Lung microvascular endothelial cell (primary cell): ENCODE results near the gene TIE1. TPM values are rescaled to one million over a fixed set of nuclear protein-coding genes. Genes with fewer than 3 reads are reported as not detected.
A peak's percentile ranks its signal among the peaks of the same experiment; 100 is the strongest.

Experiments
- DNase-seq, 2 donors: peaks; one replicate each; pipeline versions ENCODE4 v3.0.0 to v3.0.0-alpha.2; 2010; ENCODE audit warnings: low read depth in 2 of 2
- total RNA-seq: library from RNA; depleted of rRNA; stranded (reverse); fragments of >200 nt; gene quantifications from 2 replicates; pipeline ENCODE4 v1.2.1, GENCODE V29; 2014

The TIE1 gene
- total RNA-seq, 1 donor from 2014 or later, result 1,401 TPM

DNA sequence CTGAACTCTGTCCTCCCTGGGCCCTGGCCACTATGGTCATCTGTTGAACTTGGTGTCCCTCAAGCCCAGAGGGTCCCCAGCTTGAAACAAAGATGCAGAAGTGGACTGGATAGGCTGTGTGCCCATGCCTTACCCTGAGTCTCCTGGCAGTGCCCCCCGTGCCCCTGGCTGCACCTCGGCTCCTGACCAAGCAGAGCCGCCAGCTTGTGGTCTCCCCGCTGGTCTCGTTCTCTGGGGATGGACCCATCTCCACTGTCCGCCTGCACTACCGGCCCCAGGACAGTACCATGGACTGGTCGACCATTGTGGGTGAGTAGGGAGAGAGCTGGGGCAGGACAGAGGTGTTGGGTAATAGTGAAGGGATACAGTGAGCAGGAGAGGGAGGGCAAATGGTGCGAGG lies 10.7 kb downstream of the TIE1 start:
- no peak for DNase-seq

DNA sequence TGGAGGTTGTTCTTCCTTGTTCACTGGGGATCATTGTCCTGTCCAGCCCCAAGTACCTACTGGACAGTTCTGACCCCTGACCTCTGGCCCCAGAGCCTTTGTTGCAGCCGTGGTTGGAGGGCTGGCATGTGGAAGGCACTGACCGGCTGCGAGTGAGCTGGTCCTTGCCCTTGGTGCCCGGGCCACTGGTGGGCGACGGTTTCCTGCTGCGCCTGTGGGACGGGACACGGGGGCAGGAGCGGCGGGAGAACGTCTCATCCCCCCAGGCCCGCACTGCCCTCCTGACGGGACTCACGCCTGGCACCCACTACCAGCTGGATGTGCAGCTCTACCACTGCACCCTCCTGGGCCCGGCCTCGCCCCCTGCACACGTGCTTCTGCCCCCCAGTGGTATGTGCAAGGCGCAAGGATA lies 11.4 kb downstream of the TIE1 start:
- no peak for DNase-seq

DNA sequence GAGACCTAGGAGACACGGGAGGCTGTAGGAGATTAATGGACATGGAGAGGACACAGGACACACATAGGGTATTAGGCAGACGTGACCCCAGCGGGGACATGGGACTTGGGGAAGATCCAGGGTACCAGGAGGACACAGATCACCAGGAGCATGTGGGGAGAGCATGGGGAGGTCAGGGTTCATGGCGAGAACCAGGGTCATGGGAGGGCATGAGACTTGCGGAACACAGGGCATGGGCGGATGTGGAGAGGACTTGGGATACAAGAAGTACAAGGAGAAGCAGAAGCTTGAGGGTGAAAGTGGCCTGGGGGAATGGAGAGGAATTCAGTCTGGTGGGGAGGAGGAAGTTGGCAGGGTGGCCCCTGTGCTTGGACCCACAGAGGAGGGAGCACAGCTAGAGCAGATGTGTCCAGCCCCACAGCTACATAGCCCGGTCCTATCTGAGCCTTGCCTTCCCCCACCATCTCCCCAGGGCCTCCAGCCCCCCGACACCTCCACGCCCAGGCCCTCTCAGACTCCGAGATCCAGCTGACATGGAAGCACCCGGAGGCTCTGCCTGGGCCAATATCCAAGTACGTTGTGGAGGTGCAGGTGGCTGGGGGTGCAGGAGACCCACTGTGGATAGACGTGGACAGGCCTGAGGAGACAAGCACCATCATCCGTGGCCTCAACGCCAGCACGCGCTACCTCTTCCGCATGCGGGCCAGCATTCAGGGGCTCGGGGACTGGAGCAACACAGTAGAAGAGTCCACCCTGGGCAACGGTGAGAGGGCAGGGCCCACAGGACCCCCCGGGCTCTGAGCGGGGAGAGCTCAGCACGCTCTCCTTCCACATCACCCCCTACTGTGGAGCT lies 12.1 kb downstream of the TIE1 start:
- no peak for DNase-seq

DNA sequence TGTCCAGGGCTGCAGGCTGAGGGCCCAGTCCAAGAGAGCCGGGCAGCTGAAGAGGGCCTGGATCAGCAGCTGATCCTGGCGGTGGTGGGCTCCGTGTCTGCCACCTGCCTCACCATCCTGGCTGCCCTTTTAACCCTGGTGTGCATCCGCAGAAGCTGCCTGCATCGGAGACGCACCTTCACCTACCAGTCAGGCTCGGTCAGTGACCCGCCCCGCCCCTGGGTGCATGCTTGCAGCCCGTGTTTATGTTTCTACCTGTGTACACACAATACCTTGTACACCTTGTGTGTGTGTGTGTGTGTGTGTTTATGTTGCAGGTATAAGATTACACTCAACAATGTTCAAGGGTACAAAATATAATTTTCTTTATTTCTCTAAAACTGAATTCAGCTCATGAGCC lies 13.0 kb downstream of the TIE1 start:
- no peak for DNase-seq

DNA sequence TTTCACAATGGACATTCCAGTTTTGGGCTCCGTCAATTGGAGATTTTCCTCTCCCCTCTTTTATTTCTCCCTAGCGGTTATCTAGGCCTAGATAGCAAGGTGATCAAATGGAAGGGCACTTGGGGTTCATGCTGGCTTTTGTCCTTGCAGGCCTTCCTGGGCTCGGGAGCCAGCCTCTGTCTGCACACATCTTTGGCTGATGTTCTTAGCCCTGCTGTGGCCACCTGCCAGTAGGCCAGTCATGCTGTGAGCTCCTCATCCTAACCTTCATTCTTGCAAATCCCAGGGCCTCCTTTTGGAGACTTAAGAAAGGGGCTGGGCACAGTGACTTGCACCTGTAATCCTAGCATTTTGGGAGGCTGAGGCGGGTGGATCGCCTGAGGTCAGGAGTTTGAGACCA lies 13.5 kb downstream of the TIE1 start:
- no peak for DNase-seq

DNA sequence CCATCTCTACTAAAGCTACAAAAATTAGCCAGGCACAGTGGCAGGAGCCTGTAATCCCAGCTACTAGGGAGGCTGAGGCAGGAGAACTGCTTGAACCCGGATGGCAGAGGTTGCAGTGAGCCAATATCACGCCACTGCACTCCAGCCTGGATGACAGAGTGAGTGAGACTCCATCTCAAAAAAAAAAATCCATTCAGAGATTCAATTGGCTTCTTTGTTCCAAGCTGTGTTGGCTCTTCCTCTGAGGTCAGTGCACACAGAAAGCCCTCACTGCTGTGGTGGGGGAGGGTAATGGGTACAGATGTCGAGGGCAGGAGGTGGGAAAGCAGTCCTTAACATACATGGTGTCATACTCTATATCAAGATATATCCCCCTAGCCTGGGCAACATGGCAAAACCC lies 14.7 kb downstream of the TIE1 start:
- DNase-seq, result no peak

DNA sequence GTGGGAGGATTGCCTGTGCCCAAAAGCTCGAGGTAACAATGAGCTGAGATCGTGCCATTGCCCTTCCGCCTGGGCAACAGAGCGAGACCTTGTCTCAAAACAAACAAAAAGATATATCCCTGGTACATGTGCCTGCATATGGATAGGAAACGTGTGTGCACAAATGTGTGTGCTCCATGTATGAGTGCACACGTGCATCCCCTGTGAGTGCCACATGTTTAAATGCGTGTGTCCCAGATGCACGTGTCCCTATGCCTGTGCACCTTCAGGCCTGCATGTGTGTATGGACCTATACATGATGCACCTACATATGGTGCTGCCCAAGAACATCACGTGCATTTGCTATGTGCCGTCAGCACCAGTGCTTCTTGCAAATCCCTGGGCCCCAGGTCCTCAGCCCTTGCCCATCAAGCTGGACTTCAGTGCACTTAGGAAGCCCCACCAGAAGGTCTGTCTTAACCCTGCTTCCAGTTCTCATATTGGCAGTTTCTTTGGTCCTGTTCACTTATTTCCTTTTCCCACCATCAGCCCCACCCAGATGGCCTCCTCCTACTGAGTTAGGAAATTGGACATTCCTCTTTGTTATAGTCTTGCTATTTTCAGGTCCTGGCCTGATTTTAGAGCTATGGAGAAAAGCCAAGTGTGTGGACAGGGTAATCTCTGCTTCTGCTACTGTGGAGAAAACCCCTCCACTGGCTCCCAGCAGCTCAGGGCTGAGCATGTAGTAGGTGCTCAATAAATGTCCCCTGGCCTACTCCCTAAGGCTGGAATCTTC lies 15.4 kb downstream of the TIE1 start:
- no peak for DNase-seq

DNA sequence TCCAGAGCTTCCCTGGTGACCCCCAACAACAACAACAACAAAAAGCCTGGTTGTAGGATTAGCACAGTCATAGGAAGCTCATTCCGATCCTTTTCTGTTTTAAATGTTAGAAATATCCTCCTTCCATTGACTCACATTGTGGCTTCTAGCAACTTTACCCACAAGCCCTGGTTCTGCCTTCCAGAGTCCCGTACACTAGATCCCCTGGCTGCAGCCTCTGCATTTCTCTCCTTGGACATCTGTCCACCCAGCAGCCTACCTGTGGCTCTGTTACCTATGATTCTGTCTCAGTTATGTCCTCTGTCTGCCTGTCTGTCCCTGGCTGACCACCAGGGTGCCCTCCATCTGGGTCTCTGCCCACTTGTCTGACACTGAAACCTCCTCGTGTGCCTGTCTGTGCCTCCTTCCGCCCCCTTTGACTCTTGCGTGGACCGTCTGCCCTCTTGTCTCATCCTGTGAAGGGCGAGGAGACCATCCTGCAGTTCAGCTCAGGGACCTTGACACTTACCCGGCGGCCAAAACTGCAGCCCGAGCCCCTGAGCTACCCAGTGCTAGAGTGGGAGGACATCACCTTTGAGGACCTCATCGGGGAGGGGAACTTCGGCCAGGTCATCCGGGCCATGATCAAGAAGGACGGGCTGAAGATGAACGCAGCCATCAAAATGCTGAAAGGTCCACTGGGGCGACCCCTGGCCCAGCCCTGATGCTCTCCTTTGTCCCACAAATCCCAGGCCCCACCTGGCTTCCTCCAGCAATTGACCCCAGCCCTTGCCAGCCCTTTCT lies 16.1 kb downstream of the TIE1 start:
- no peak for DNase-seq

DNA sequence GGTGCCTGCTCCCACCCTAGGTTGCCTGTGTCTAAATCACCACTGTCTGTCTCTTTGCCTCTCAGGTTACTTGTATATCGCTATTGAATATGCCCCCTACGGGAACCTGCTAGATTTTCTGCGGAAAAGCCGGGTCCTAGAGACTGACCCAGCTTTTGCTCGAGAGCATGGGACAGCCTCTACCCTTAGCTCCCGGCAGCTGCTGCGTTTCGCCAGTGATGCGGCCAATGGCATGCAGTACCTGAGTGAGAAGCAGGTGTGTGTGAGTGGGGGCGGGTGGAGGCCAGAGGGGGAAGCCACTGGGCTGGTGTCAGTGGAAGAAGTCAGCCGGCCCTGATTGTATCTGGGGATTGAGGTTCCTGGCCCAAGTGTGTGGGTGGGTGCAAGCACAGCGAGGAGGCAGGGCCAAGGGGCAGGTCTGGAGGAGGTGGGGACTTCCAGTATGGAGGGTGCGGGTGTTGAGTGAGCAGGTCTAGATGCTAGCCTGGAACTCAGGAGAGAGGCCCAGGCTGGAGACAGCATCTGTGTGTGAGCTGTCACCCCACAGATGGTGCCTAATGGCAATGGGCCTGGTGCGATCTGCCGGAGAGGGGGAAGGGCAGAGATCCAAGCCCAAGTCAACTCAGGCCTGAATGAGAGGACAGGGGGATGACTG lies 17.2 kb downstream of the TIE1 start:
- DNase-seq, result no peak

DNA sequence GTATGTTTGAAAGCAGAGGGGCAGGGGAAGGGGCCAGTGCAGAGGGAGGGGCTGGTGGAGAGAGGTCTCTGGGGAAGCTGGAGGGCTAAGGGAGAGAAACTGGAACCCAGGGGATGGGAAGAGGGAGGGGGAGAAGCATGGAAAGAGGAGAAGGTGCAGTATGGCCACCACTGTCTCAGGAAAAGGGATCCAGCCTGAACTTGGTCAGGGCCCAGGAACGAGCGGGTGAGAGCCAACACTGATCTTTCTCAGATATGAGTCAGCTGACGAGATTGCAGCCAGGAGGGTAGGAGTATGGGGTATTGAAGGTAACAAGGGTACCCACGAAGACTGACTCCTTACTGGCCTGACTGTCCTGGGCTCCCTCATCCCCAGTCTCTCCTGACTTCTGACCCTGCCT lies 18.0 kb downstream of the TIE1 start:
- DNase-seq, result no peak

DNA sequence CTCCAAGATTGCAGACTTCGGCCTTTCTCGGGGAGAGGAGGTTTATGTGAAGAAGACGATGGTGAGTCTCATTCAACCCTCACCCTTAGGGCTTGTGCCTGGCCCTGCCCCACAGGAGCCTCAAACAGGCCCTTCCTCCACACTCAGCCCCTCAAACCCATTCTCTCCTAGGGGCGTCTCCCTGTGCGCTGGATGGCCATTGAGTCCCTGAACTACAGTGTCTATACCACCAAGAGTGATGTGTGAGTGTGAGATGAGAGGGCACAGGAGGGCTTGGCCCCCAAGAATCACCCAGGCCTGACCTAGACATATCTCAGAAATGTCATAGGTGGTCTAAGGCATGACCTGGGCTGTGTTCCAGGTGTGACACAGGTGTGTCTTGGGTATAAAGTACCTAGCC lies 18.5 kb downstream of the TIE1 start:
- DNase-seq, result no peak

DNA sequence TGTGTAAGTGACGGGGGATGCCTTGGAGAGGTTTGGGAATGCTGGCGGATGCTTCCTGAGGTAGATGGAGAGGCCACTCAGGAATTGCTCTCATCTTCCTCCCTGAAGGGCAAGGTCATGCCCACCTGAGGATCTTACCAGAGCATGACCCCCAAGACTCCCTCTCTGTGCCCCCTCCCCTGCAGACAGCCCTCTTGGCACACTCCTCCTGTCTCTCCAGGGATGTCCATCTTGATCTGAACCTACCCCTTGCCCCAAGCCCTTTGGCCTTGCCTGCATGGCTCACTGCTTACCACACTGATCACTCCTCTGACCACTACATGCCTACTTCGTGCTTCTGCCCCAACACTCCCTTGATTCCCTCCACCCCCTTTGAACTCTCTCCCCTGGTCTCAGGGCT lies 19.0 kb downstream of the TIE1 start:
- DNase-seq, result no peak

DNA sequence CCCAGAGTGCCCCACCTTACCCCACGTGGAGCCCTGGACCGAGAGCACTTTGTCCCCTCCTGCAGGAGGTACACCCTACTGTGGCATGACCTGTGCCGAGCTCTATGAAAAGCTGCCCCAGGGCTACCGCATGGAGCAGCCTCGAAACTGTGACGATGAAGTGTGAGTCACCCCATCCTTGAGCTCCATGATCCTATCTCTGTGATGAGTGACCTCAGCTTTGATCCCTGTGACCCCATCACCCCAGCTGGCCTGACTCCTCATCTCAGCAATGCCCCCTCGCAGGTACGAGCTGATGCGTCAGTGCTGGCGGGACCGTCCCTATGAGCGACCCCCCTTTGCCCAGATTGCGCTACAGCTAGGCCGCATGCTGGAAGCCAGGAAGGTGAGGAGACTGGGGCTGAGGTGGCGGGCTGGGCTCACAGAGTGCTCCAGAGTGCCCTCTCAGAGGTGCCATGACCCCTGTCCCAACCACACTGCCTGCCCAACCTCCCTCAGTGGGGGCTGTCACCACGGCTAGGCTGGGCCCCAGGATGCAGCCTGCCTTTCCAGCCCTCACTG lies 20.6 kb downstream of the TIE1 start:
- no peak for DNase-seq

DNA sequence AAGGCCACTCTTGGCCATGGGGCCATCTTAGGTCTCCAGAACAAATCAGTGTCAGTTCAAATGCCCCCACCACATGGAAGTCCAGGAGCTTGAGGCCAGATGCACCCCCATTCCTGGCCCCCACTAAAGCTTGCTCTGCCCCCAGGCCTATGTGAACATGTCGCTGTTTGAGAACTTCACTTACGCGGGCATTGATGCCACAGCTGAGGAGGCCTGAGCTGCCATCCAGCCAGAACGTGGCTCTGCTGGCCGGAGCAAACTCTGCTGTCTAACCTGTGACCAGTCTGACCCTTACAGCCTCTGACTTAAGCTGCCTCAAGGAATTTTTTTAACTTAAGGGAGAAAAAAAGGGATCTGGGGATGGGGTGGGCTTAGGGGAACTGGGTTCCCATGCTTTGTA lies 21.7 kb downstream of the TIE1 start:
- DNase-seq, result no peak

DNA sequence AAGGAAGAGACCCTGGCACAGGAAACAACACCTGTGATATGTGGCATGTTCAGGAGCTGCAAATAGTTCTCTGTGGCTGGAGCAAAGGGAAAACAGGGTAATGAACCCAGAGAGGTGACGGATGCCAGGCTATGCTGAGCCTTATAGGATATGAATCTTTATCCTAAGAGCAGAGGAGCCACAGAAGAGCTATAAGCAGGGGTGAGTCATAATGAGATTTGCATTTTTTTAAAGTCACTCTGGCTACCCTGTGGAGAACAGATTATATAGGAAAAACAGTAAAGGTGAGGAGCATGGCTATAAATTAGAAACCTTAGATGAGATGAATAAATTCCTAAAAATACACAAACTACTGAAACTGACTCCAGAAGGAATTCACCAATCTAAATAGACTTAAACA lies 24.0 kb downstream of the TIE1 start:
- no peak for DNase-seq

DNA sequence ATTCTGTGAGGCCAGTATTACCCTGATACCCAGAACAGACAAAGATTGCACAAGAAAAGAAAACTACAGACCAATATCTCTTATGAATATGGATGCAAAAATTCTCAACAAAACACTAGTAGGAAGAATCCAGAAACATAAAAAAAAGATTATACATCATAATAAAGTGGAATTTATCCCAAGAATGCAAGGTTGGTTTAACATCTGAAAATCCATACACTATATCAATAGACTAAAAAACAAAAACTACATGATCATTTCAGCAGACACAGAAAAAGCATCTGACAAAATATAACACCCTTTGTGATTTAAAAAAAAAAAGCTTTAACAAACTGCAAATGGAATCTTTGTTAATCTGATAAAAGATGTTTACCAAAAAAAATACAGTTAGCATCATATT lies 24.6 kb downstream of the TIE1 start:
- DNase-seq, result no peak

DNA sequence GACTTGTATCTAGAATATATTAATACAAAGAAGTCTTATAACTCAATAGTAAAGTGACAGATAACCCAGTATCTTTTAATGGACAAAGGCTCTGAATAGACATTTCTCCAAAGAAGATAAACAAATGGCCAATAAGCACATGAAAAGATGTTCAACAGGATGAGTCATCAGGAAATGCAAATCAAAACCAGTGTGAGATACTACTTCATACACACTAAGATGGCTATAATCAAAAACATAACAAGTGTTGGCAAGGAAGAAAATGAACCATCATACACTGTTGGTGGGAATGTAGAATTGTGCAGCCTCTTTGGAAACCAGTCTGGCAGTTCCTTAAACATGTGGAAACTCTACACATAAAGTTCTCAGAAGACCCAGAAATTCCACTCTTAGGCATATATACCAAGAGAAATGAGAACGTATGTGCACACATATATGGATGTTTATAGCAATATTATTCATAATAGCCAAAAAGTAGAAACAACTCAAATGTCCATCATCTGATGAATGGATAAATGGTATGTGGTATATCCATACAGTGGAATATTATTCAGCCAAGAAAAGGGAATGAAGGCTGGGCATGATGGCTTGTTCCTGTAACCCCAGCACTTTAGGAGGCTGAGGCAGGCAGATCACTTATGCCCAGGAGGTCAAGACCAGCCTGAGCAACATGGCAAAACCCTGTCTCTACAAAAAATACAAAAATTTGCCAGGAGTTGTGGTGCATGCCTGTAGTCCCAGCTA lies 26.9 kb downstream of the TIE1 start:
- DNase-seq, result peak in 1 of 2 donors; percentile 47

DNA sequence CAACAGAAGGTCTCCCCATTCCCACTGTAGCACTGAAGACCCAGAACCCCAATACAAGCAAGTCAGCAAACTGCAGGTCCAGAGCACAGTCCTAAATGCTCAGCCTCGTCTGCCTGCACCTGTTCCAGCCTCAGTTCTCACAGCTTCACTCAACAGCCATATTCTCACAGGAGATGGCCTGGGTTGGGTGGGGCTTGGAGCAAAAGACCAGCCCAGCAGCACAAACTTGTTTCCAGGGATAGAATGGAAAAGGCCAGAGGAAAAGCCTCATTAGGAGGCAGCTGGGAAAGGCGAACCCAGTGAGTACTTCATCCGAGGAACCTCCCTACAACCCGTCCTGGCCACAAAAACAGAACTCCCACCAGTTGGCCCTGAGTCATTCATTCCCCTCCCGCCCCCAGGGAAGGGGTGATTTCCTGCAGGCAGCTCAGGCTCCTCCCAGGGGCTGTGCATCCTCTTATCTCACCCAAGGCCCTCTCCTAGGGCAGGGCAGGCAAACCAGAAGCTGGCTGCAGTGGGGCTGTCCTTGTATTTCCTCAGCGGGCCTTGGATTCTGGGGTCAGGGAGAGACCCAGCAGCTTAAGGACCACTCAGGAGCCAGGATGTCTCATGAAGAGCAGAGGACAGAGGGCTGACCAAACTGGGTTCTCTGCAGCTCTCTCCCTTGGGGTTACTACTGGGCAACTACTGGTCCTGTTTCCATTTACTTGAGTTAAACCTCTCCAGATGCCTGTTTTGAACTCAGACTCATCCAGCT lies 29.4 kb downstream of the TIE1 start:
- peak; percentile 91 to 93 for DNase-seq

DNA sequence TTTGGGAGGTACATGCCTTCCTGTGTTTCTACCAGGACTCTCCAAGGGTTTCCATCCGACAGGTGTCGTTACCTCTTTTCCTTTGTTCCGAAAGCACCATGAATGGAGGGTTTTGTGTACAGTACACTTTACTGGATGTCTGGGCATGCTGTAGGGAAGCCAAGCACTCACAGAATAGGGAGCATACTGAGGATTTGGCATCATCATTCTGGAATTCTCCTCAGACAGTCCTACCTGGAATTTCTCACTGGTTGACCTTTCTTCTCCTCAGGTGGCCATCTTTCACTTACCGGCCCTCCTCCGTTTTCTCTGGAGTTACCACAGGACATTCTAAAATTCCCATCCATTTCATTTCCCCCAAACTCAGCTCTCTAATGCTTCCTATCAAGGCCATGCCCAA lies 30.9 kb downstream of the TIE1 start:
- no peak for DNase-seq
